ENCODE results near the gene LMNB1. TPM values are rescaled to one million over a fixed set of nuclear protein-coding genes. Genes with fewer than 3 reads are reported as not detected.
A peak's percentile ranks its signal among the peaks of the same experiment; 100 is the strongest.
"Not testable (repeated sequence)": the region's sequence is repeated elsewhere in the genome, so short reads cannot be mapped to it uniquely, and the experiment has no call there.

Gene LMNB1
- total RNA-seq, 1 experiment from 2014 or later = 211 TPM

- Histone ChIP-seq H3K56ac (ENCODE audit: insufficient read length, low read depth, low read length) (no peak overlapping the region), H3K14ac (ENCODE audit: insufficient read depth, low read length) (no peak overlapping the region), H4K5ac (ENCODE audit: insufficient read length, low read depth, low read length) (no peak overlapping the region), H3T11ph (ENCODE audit: low read length) (no peak overlapping the region), H2BK5ac (ENCODE audit: insufficient read length, low read length) (no peak overlapping the region), H3K79me2 (ENCODE audit: insufficient read depth, low read length) (no peaks in the 10 kb centered on the region), H2AFZ (ENCODE audit: low read length) (no peak overlapping the region), H3K27ac (ENCODE audit: insufficient read length, low read depth, low read length) (no peak overlapping the region), H4K20me1 (ENCODE audit: control insufficient read depth, insufficient read depth, insufficient read length) (no peaks in the 10 kb centered on the region), H3K23me2 (ENCODE audit: insufficient read length, low read depth, low read length, poor library complexity, severe bottlenecking) (no peaks in the 10 kb centered on the region), H4K8ac (replicated peaks; ENCODE audit: insufficient read length, low read depth, low read length) (no peak overlapping the region), H3K9ac (ENCODE audit: extremely low read depth, insufficient read length, low read length) (no peak overlapping the region), H3K9me3 (ENCODE audit: control insufficient read depth, low read depth, low read length) (no peaks in the 10 kb centered on the region), H2BK15ac (ENCODE audit: low read depth, low read length) (no peak overlapping the region), H3K27me3 (ENCODE audit: insufficient read depth, low read length) (no peaks in the 10 kb centered on the region), H3K4me1 (ENCODE audit: insufficient read depth, low read length) (no peaks in the 10 kb centered on the region), H3K79me1 (ENCODE audit: insufficient read depth, low read depth, low read length, poor library complexity, severe bottlenecking) (no peaks in the 10 kb centered on the region), H2BK12ac (ENCODE audit: insufficient read length, low read depth, low read length) (no peak overlapping the region), H2BK120ac (ENCODE audit: low read depth, low read length, poor library complexity, severe bottlenecking) (no peak overlapping the region), H3K23ac (ENCODE audit: insufficient read length, low read depth, low read length) (no peak overlapping the region), H4K91ac (ENCODE audit: insufficient read length, low read depth, low read length) (no peak overlapping the region), H3K4me2 (ENCODE audit: insufficient read depth, insufficient read length, low read length) (no peak overlapping the region), H2BK20ac (ENCODE audit: low read depth, low read length, poor library complexity, severe bottlenecking) (no peak overlapping the region), H2AK5ac (ENCODE audit: insufficient read length, low read length) (no peak overlapping the region), H3K18ac (ENCODE audit: insufficient read length, low read depth, low read length) (no peak overlapping the region), H3K4ac (ENCODE audit: low read depth, low read length) (no peak overlapping the region)
- Mint-ChIP-seq H3K27ac (no peak overlapping the region), H3K4me1 (no peaks in the 10 kb centered on the region), H3K4me3 (no peak overlapping the region), H3K9me3 (no peaks in the 10 kb centered on the region), H3K36me3 (ENCODE audit: insufficient read depth in 1 of 3, low read depth in 3 of 3) (no peaks in the 10 kb centered on the region), H3K27me3 (ENCODE audit: low read depth) (no peaks in the 10 kb centered on the region)
- no peak for TF ChIP-seq CTCF (conservative IDR thresholded peaks at IDR 0.05)
- no CpG with 5 or more reads among the region's 1 CpG for WGBS (ENCODE audit: extremely low coverage, insufficient read length, low lambda C conversion rate)
- no peak for DNase-seq
Measured at GRCh38 chr5:126769703-126770102, 7.2 kb upstream of the LMNB1 start.

GRCh38 chr5:126773536-126773935 is 3.4 kb upstream of the LMNB1 start:
- H3K4me3 Mint-ChIP-seq; H4K91ac ChIP-seq (ENCODE audit: insufficient read length, low read depth, low read length); H3K23me2 ChIP-seq (ENCODE audit: insufficient read length, low read depth, low read length, poor library complexity, severe bottlenecking); H3K9me3 Mint-ChIP-seq; H3K56ac ChIP-seq (ENCODE audit: insufficient read length, low read depth, low read length); H3K14ac ChIP-seq (ENCODE audit: insufficient read depth, low read length); H2AK5ac ChIP-seq (ENCODE audit: insufficient read length, low read length); H2BK12ac ChIP-seq (ENCODE audit: insufficient read length, low read depth, low read length); H4K5ac ChIP-seq (ENCODE audit: insufficient read length, low read depth, low read length); H2BK15ac ChIP-seq (ENCODE audit: low read depth, low read length); H4K20me1 ChIP-seq (ENCODE audit: control insufficient read depth, insufficient read depth, insufficient read length); H3K4me1 Mint-ChIP-seq; H3K79me1 ChIP-seq (ENCODE audit: insufficient read depth, low read depth, low read length, poor library complexity, severe bottlenecking); H3K27me3 ChIP-seq (ENCODE audit: insufficient read depth, low read length); H3K4me2 ChIP-seq (ENCODE audit: insufficient read depth, insufficient read length, low read length); H3K4me1 ChIP-seq (ENCODE audit: insufficient read depth, low read length); H3T11ph ChIP-seq (ENCODE audit: low read length); H3K18ac ChIP-seq (ENCODE audit: insufficient read length, low read depth, low read length); H3K9me3 ChIP-seq (ENCODE audit: control insufficient read depth, low read depth, low read length); H3K79me2 ChIP-seq (ENCODE audit: insufficient read depth, low read length); H3K27me3 Mint-ChIP-seq (ENCODE audit: low read depth); H3K23ac ChIP-seq (ENCODE audit: insufficient read length, low read depth, low read length); H2BK20ac ChIP-seq (ENCODE audit: low read depth, low read length, poor library complexity, severe bottlenecking); H2AFZ ChIP-seq (ENCODE audit: low read length); H4K8ac ChIP-seq (replicated peaks; ENCODE audit: insufficient read length, low read depth, low read length); H2BK5ac ChIP-seq (ENCODE audit: insufficient read length, low read length); H3K27ac Mint-ChIP-seq; H3K9ac ChIP-seq (ENCODE audit: extremely low read depth, insufficient read length, low read length); H3K36me3 Mint-ChIP-seq (ENCODE audit: insufficient read depth in 1 of 3, low read depth in 3 of 3); H3K4ac ChIP-seq (ENCODE audit: low read depth, low read length); H3K27ac ChIP-seq (ENCODE audit: insufficient read length, low read depth, low read length); H2BK120ac ChIP-seq (ENCODE audit: low read depth, low read length, poor library complexity, severe bottlenecking): not testable (repeated sequence)
- no CpG with 5 or more reads among the region's 13 CpGs for WGBS (ENCODE audit: extremely low coverage, insufficient read length, low lambda C conversion rate)
- peak; percentile 4 for DNase-seq

Measured in H9 (cell line).